HG02970 (cell line): ENCODE results near the gene BCCIP.

Source experiments
- ATAC-seq: cut with Tn5 transposase; IDR thresholded peaks from one replicate; pipeline ENCODE4 v1.9.1; 2021; ENCODE audit warnings: mild to moderate bottlenecking, moderate library complexity, moderate number of reproducible peaks; ENCODE audit not compliant: unreplicated experiment, low FRiP score

Gene BCCIP

DNA sequence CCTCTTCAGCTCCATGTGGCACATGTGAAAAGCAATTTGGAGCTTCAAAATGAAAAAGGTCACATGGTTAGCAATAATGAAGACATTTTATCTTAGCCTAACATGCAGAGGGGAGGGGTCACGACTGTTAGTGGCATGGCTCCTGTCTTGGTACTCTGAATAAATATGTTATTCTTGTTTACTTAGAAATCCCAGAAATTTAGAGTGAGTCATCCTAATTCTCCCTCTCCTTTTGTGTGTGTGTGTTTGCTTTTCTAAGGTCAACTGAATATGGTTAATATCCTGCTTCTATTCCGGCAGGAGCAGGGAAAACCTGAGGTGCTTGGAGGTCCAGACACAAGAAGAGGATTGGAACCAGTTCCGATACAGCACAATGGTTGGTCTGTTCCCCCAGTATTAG is 17.6 kb downstream of the BCCIP start:
- no peak for ATAC-seq

DNA sequence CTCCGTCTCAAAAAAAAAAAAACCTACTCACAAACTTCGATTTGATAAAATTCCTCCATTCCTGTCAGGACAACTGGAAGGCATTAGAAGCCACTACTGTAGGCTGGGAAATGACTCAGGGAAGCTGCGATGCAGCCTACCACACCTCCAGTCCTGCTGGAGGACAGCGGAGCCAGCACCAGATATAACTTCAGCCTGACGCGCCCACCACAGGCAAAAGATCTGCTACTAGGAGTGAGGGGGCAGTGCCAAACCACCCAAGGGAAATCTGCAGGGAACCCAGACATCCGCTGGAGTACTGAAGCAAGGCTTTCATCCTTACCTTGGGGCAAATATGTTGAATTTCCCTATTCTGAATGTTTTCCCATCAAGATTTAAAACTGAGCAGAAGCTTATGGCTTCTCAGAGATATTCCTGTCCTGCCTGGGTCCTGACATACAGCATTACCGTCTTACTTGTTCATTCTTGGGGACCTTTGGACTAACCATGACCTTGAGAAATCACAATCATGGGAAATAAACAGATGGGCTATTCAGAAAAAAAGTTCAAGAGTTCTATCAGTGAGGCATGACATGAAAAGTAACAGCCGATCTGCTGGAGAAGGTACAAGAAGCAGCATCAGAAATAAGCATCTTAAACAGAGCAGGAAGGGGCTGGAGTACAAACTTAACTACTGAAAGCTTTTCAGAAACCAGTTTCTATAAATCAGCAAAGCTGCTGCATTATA is 20.4 kb downstream of the BCCIP start:
- no peak for ATAC-seq

DNA sequence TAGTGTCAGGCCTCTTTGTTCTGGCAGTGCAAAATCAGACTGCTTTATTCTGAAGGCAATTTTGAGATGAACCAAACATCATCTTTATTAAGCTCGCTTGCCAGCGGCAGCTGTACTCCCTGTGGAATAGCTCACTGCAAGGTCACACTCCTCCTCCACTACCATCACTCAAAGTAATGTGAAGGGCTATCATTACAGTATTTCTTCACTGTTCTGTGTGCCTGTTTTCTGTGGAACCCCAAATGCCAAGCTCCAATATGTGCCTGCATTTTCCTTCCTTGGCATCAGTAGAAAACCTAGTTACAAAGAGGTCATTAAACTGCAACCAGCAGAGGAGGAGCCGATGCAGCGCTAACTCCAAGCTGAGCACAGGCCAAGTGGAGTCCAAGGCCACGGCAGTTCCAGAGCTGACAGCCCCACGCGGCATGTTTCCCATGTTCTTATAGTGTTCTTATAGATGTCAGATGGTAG is 21.4 kb downstream of the BCCIP start:
- no peak for ATAC-seq

DNA sequence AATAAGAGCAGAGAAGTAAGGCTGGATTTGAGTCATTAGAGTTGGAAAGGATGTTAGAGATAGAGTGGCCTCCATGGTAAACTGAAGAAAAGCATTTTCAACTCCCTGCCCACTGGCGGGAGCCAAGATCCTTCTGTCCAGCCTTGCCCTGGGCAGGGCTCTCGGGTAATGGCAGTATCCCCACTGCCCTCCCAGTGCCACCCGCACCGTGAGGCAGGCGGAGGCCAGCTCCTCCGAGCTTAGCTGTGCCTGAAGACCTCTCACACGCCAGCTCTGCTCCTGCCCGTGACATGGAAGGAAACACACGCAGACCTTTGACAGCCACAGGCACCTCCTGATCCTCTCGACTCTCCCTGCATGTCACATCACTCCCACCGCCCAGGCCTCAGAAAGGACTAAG is 22.3 kb downstream of the BCCIP start:
- no peak for ATAC-seq

DNA sequence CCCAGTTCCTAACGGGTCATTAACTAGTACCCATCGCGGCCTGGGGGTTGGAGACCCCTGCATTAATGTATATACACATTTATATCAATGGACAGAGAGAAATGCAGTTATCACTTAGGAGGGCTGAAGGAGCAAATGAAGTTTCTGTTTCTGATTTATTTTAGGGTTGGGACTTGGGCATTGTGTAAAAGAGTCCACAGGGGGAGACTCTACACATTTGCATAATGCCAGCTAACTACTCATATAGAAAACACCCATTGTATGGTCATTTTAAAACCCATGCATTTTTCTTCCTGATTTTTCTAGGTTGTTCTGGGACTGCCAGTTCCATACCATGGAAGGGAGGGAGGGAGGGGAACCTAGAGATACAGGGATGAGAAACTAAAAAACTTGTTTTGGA is 23.5 kb downstream of the BCCIP start:
- no peak for ATAC-seq

DNA sequence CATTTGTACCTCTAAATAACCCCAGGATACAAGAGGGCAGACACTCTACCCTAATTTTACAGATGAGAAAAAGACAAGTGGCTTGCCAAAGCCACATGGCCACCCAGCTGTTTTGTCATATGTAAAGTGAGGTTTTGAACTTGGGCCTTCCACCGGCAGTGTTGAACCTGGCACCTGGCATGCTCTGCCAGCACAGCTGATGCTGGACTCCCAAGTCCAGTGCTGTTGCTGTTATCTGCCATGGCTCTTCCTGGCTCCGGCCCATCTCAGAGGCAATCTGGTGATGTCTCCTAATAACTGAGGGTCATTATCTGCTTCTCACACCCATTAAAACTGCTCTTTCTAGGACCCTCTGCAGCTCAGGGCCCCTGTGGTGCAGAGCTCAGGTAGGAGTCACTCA is 25.0 kb downstream of the BCCIP start:
- no peak for ATAC-seq

DNA sequence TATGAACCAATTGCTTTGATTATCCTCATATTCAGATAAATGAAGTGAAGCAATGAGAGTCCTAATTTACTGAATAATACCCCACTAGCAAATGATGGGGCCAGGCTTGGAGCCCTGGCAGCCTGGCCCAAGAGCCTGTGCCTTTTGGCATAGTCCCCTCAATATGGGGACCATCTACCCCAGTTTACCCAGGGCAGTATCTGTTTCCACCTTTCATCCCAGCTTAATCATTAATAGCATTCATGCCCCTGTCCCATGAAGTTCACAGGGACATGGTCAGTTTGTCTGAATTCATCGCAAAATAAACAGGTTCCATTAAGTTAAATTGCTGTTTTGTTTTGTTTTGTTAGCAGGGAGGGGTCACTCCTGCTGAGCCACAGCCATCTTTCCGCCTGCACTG is 25.5 kb downstream of the BCCIP start:
- no peak for ATAC-seq

DNA sequence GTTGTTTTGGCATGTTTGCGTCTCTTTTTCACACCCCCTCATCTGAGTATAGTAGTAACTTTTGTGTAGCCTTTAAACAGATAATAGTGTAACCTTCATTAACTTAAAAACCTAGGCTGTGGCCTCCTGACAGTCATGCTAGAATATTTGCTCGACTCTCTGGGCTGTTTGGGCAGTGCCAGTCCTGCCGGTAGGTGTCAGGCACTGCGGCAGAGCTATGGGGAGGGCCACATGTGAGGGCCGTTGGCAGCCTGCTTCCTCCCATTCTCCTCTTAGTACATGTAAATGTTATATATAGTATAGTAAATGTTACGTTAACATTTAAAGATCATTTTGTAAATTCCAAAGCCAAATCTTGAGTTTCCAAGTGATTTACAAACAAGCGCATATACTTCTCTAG is 26.1 kb downstream of the BCCIP start:
- no peak for ATAC-seq

DNA sequence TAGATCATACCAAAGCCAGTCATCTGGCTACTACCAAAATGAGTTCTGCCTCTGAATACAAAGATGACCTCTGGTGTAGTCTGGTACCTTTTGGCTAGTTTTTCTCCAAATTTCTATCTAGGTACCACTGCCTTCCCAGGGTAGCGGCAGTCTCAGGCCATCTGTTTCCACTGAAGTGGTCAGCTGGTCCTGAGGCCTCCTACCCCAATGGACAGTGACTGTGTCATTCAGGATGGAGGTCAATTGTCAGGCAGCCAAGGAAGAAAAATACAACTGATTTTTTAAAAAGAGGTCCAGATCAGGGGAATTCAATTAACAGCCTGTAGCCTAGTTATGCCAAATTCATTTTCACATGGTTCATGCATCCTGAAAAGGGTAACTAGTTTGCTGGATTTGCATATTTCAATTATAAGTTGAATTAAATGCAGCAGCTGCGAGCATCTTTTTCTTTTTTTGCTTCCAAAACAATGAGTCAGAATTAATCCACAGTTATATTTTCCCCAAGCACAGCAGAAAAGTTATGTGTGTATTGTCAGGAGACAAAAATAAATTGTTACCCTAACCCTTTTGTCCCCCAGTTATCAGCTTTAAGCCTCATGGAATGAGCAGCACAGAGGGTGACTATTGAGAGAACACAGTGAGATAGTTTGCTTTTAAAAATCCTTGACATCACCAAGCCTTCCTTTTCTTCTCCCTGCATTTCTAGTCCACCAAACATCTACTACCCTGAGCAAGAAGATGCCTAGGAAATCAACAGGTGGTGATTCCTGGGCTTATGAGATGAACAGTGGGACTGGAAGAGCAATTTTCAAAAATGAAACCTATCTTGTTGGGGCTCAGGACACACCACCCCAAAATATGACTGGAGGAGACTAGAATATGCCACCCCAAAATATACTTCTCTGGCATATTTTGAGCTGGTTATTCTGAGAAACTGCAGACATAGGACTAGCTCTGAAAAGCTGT is 27.7 kb downstream of the BCCIP start:
- ATAC-seq = no peak

DNA sequence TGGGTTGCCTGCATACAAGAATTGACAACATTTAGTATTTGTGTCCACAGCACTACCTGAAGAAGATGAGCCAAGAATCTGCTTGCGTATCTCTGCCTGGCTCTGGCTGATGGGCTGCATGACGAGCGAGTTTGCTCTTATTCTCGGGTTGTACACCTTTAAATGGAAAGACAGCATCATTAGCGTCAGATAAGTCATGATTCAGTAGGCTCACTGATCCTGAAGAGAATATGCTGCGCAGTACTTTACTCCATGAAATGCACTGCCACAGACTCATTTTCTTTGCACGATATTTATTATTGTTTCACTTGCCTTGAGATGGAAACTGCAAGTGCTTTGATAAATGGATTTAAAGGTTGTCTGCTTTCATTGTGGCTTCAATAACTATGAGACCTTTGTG is 29.1 kb downstream of the BCCIP start:
- ATAC-seq = no peak

DNA sequence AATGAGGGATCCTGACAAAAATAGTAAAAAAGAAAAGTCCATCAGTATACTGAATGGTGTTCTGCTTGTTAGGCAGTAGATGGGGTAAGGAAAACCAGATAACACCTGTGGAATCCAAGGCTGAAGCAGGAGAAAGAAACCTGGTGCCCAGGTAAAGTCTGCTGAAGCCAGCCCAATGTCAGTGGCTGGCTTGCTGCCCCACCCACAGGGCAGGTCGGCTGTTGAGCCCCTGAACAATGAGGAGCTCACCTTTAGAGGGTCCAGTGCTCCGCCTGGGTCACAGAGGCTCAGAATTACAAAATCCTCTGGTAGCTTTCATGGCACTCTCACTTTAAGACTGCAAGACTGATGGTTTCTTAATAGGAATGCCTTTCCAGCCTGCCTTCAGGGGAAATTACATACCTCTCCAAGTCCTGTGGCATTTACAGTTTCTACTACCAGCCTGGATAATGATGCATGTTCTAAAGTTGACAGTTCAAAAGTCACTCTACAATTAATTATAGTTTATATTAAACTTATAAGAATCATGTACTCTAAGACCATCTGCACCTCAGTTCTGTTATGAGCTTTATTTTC is 33.9 kb downstream of the BCCIP start:
- ATAC-seq = no peak

DNA sequence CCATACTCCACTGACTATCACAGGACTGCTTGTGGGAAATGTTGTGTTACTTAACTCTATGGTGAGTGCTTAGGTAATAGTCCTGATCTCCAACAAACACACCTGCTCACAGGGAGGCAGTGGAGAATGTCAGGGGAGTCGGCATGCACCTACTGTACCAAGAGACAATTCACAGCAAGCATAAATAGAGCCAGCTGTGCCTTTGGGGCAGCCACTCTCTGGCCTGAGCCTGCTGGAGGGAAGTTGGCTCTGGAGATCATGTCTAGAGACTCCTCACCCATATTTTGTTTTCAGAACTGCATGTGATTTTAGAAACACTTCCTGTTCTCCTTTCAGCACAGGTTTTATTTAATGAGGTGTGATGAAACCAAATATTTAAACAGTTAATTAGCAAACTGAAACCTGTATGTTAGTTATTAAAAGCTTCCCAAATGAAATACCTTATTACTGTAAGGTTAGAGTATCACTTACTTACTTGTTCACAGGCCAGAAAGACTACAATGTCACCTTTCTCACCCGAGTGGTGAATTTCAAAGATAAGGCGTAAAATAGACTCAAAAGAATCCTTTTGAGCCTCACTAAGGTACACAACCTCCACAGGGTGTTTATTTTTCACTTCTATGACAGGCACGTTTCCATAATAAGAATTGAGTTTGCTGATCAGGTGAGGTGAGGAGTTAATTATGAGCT is 35.9 kb downstream of the BCCIP start:
- ATAC-seq = no peak

DNA sequence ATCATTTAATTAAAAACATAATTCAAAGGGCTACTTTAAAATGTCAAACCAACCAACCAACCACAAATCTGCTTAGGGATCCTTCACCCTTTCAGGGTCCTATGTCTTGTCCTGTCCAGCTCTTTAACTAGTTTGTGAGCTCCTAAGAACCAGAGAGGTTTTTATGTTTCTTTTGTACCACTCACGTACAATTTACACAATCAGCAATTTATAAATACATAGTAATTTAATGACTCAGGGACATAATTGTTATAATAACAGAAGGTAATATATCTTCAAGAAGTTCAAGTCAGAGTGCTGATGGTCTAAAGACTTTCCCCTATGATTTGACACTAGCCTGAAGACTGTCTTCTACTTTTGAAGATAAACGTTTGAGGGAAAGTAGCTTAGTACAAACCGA is 41.8 kb downstream of the BCCIP start:
- no peak for ATAC-seq

DNA sequence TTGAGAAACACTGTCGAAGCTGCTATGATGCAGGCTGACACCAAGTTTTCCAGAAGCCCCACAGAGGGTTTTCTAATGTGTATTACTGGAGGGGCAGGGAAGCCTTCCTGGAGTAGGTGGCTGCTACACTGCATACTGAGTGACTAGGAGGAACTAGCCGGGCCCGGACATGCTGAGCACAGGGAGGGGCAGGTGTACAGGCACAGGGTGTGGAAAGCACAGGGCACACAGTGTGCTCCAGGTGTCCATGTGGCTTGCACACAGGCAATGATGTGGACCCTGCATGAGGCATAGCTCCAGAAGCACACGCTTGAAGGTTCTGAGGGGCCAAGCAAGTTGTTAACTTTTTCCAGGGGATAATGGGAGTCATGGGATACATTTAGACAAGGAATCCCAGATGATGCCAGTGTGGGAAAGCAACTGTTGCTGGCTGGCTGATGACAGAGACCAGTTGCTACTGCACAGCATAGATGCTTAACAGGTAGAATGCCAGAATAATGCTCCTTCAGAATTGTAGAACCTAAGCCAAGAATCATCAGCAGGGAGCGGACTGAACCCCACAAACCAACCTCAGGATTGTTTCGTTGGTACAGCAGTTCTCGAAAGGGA is 43.2 kb downstream of the BCCIP start:
- ATAC-seq = no peak

DNA sequence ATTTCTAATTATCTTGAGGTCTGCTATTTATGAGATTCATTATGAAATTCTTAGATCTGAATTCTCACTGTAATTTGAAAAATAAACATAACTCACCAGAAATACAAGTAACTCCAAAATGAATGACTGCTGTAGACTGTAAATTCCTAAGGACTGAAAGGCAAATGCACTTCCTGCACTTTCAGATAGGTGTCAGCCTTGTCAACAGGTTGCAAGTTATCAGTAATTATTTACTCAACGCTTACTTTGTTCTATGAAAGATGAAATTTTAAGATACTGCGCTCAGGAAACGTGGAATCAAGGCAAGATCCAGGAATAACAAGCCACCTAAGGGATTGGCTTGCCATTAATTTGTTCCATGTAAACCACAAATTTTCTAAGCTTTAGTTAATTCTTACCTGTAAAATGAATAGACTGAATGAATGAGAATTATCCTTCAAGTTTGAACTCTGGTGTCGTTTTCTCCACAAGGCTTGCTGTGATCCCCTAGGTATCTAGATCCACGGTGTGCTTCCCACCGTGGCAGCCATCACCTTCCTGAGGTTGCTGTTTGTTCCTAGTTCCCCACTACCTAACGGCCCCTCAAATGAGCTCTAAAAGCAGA is 45.1 kb downstream of the BCCIP start:
- no peak for ATAC-seq

DNA sequence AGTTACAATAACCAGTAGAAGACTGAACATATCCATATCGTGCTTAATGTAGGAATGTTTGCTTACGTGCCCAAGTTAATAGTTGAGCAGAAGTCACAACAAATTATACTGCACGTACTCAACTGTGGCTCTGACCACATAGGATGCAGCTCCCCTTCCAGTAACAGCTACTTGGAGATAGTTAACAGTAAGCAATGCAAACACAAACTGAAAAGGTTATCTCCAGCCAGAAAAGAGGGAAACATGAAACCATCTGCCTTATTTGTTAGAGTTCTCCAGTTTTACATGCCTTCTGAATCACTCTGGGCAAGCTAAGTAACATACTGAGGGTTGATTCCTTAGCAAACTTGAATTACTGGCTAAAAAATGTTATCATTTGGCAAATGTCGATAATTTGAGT is 48.0 kb downstream of the BCCIP start:
- no peak for ATAC-seq

DNA sequence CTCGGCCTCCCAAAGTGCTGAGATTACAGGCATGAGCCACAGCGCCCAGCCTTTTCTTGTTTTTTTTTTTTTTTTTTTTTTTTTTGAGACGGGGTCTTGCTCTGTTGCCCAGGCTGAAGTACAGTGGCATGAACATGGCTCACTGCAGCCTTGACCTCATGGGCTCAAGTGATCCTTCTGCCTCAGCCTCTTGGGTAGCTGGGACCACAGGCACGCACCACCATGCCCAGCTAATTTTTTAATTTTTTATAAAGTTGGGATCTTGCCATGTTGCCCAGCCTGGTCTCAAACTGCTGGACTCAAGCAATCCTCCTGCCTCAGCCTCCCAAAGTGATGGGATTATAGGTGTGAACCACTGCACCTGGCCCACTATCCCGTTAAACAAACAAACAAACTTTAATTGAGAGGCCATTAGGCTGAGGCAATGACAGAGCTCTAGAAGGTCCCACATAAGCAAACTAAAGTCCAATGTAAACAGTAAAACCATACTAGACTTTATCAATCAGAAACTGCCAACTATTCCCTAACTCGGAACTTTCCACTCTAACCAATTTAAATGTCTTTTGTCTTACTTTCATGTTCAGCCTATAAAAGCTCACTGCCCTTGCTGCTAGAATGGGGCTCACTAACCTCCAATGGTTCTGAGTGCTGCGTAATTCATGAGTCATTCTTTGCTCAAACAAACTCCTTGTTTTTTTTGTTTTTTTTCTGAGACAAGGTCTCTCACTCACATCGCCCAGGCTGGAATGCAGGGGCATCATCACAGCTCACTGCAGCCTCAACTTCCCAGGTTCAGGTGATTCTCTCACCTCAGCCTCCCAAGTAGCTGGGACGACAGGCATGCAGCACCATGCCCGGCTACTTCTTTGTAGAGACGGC is 55.9 kb downstream of the BCCIP start:
- ATAC-seq = no peak

DNA sequence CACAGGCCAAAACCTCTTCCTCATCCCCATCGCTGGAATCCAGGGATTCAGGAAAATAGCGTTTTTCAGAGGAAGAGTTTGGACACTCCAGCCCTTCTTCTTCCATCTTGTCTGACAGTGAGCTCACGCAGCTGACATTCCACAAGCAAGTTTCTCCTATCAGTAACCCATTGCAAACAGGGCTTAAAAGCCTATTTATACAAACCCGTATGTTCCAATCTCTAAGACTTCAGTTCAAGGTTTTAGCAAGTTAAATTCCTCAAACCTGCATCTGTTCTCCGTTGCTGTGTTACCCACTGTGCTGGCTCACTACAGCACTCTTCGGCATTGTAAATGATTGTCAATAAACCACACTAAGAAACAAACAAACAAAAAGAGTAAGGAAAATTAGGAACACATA is 57.4 kb downstream of the BCCIP start:
- ATAC-seq = no peak

DNA sequence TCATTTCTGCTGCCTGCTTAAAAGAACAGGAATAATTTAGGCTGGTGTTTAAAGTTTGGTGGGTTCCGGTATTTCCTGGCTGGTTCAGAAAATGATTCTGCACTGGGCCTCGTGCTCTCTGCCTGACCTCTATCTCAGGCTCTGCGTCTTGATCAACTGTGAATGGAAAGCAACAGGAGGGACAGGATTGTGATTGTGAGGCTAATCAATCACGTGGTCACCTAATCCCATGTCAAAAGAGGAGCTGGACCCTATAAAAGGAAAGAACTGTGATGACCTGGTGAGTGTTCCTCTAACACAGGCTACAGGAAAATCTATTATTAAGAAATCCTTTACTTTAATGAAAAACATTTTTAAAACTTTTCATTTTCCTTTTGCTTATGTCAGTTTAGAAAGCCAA is 57.8 kb downstream of the BCCIP start, which contains the start of gene DHX32:
Gene DHX32, minus strand, starts transcription at position 101 of the 400 bp plus-strand sequence. CDS start 468 bp downstream, outside the sequence.
- ATAC-seq = no peak
